ENCODE results near the gene AKT3. TPM values are rescaled to one million over a fixed set of nuclear protein-coding genes. Genes with fewer than 3 reads are reported as not detected.

AKT3 gene
- total RNA-seq, 1 donor from 2014 or later, result 36.2 TPM

GRCh38 chr1:243461700-243462099 is 388.3 kb downstream of the AKT3 start:
- Histone ChIP-seq H2AFZ (replicated peaks) (no peak overlapping the region), H3K4me1 (no peaks in the 10 kb centered on the region), H3K9ac (no peak overlapping the region), H3K79me2 (ENCODE audit: low read depth) (no peaks in the 10 kb centered on the region), H3F3A (ENCODE audit: low read depth) (no peaks in the 10 kb centered on the region), H3K4me2 (no peak overlapping the region), H3K36me3 (no peaks in the 10 kb centered on the region), H3K9me3 (ENCODE audit: low read depth) (no peaks in the 10 kb centered on the region), H3K27ac (no peak overlapping the region), H3K27me3 (no peaks in the 10 kb centered on the region), H4K20me1 (ENCODE audit: low read depth) (no peaks in the 10 kb centered on the region), H3K4me3 (no peak overlapping the region)
- no peak overlapping the region for H3K4me3 Mint-ChIP-seq
- H3K36me3 Mint-ChIP-seq, result no peaks in the 10 kb centered on the region
- TF ChIP-seq CTCF (IDR thresholded peaks at IDR 0.05) (no peak), EZH2 (IDR thresholded peaks at IDR 0.05) (no peak), EZH2phosphoT487 (IDR thresholded peaks at IDR 0.05) (no peak)
- DNase-seq (ENCODE audit: low spot score), result no peak
- no peaks in the 10 kb centered on the region for H3K27me3 Mint-ChIP-seq (ENCODE audit: insufficient read depth, low read depth)
- no peak overlapping the region for H3K27ac Mint-ChIP-seq
- no peaks in the 10 kb centered on the region for H3K9me3 Mint-ChIP-seq
- peaks cover 3% of the 10 kb centered on the region for H3K4me1 Mint-ChIP-seq

GRCh38 chr1:243459059-243459458 is 391.0 kb downstream of the AKT3 start:
- no peaks in the 10 kb centered on the region for H4K20me1 ChIP-seq (ENCODE audit: low read depth)
- H3K27ac ChIP-seq, result no peak overlapping the region
- no peak overlapping the region for H3K9ac ChIP-seq
- Mint-ChIP-seq H3K4me3 (no peak overlapping the region), H3K27ac (no peak overlapping the region), H3K36me3 (no peaks in the 10 kb centered on the region), H3K27me3 (ENCODE audit: insufficient read depth, low read depth) (no peaks in the 10 kb centered on the region), H3K9me3 (no peaks in the 10 kb centered on the region), H3K4me1 (peaks cover 12% of the 10 kb centered on the region)
- TF ChIP-seq EZH2phosphoT487 (IDR thresholded peaks at IDR 0.05) (no peak), CTCF (IDR thresholded peaks at IDR 0.05) (no peak), EZH2 (IDR thresholded peaks at IDR 0.05) (no peak)
- H3K4me2 ChIP-seq, result no peak overlapping the region
- H3K27me3 ChIP-seq, result no peaks in the 10 kb centered on the region
- H3K4me3 ChIP-seq, result no peak overlapping the region
- no peak overlapping the region for H2AFZ ChIP-seq (replicated peaks)
- no peak for DNase-seq (ENCODE audit: low spot score)
- no peaks in the 10 kb centered on the region for H3K36me3 ChIP-seq
- no peaks in the 10 kb centered on the region for H3K9me3 ChIP-seq (ENCODE audit: low read depth)
- H3K4me1 ChIP-seq, result peaks cover 5% of the 10 kb centered on the region
- H3F3A ChIP-seq (ENCODE audit: low read depth), result no peaks in the 10 kb centered on the region
- H3K79me2 ChIP-seq (ENCODE audit: low read depth), result no peaks in the 10 kb centered on the region

GRCh38 chr1:243457363-243457982 is 392.6 kb downstream of the AKT3 start:
- TF ChIP-seq CTCF (IDR thresholded peaks at IDR 0.05), result no peak
- no peak for TF ChIP-seq EZH2phosphoT487 (IDR thresholded peaks at IDR 0.05)
- TF ChIP-seq EZH2 (IDR thresholded peaks at IDR 0.05), result no peak
- Mint-ChIP-seq H3K9me3 (no peaks in the 10 kb centered on the region), H3K4me3 (no peak overlapping the region)

More at GRCh38 chr1:243457363-243457982, 392.6 kb downstream of the AKT3 start:
- Histone ChIP-seq H3K4me1 (peaks cover 5% of the 10 kb centered on the region), H3K27me3 (no peaks in the 10 kb centered on the region), H3K27ac (no peak overlapping the region), H3K9ac (no peak overlapping the region), H3K4me2 (no peak overlapping the region), H4K20me1 (ENCODE audit: low read depth) (no peaks in the 10 kb centered on the region), H3F3A (ENCODE audit: low read depth) (no peaks in the 10 kb centered on the region), H3K79me2 (ENCODE audit: low read depth) (no peaks in the 10 kb centered on the region), H2AFZ (replicated peaks) (no peak overlapping the region), H3K4me3 (no peak overlapping the region), H3K36me3 (no peaks in the 10 kb centered on the region), H3K9me3 (ENCODE audit: low read depth) (no peaks in the 10 kb centered on the region)
- H3K36me3 Mint-ChIP-seq, result no peaks in the 10 kb centered on the region
- peaks cover 12% of the 10 kb centered on the region for H3K4me1 Mint-ChIP-seq
- no peak for DNase-seq (ENCODE audit: low spot score)
- no peaks in the 10 kb centered on the region for H3K27me3 Mint-ChIP-seq (ENCODE audit: insufficient read depth, low read depth)
- no peak overlapping the region for H3K27ac Mint-ChIP-seq

Measured in neural progenitor cell (in vitro differentiated cells).